Peyer's patch (tissue), 4 donors: Measurements from ENCODE around the gene GDAP2. TPM values are rescaled to one million over a fixed set of nuclear protein-coding genes. Genes with fewer than 3 reads are reported as not detected.

Source experiments
- DNase-seq, 3 donors: peaks; one replicate each; pipeline ENCODE4 v3.0.0-alpha.2; 2017 to 2019
- H3K27ac ChIP-seq, 4 donors: fragments of 200-600 bp; sonication (generic); one replicate each; pipeline ENCODE4 v1.5.1; 2016 to 2019
- H3K27me3 ChIP-seq, 2 donors: fragments of 200-600 bp; sonication (generic); one replicate each; pipeline ENCODE4 v1.5.1; 2019
- H3K36me3 ChIP-seq, 3 donors: fragments of 200-600 bp; sonication (generic); one replicate each; pipeline ENCODE4 v1.5.1; 2016 to 2019
- H3K4me1 ChIP-seq, 4 donors: fragments of 200-600 bp; sonication (generic); one replicate each; pipeline ENCODE4 v1.5.1; 2016 to 2019
- H3K4me3 ChIP-seq, 4 donors: fragments of 200-600 bp; sonication (generic); 1 replicate in 3 of 4; 2 replicates in 1 of 4; pipeline ENCODE4 v1.5.1; 2016 to 2019; ENCODE audit warnings: mild to moderate bottlenecking in 1 of 4
- H3K9me3 ChIP-seq, 4 donors: fragments of 200-600 bp; sonication (generic); one replicate each; pipeline ENCODE4 v1.5.1; 2016 to 2019; ENCODE audit warnings: mild to moderate bottlenecking in 1 of 4
- CTCF ChIP-seq, 6 experiments: fragments of 450-650 bp in 4 of 6; fragments of 200-600 bp in 2 of 6; sonication (generic) in 1 of 6; IDR thresholded peaks; one replicate each; pipeline ENCODE4 v1.5.1; 2017 to 2019; ENCODE audit warnings: antibody characterized with exemption in 6 of 6, mild to moderate bottlenecking in 3 of 6, moderate library complexity in 1 of 6
- POLR2A ChIP-seq, 2 donors: fragments of 450-650 bp; IDR thresholded peaks; one replicate each; pipeline ENCODE4 v1.5.1; 2017; ENCODE audit warnings: antibody characterized with exemption in 2 of 2, mild to moderate bottlenecking in 2 of 2, moderate library complexity in 2 of 2
- total RNA-seq, 4 donors: library from RNA; depleted of rRNA; stranded (reverse); fragments of >200 nt; gene quantifications; one replicate each; pipeline ENCODE4 v1.1.0, GENCODE V29; 2016

GDAP2 gene
- total RNA-seq, 4 donors from 2014 or later = 33.0 to 62.2 (median 46.2) TPM

DNA sequence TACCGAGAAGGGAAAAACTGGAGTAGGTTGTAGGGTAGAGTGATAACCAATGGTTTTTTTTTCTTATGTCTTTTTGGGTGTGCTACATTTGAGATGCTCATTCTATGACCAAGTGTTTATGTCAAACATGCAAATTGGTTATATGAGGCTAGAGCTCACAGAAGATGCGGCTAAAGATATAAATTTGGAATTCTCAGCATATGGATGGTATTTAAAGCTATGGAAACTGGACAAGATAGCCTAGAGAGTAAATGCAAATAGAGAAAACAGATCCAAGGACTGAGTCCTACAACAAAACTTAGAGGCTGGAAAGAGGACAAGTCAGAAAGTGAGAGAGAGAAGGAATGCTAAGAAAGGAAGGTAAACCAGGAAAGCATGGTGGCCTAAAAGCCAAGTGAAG is 7.4 kb downstream of the GDAP2 start:
- Histone ChIP-seq H3K9me3 (no peaks in the 10 kb centered on the region), H3K4me1 (no peaks in the 10 kb centered on the region), H3K4me3 (no peak overlapping the region), H3K27me3 (no peaks in the 10 kb centered on the region), H3K27ac (no peak overlapping the region), H3K36me3 (peaks cover 0 to 27% (median 0%) of the 10 kb centered on the region in 3 donors)
- DNase-seq = no peak
- TF ChIP-seq CTCF (IDR thresholded peaks at IDR 0.05) (no peak), POLR2A (IDR thresholded peaks at IDR 0.05) (no peak)

- Histone ChIP-seq H3K36me3 (peaks cover 0 to 51% (median 2%) of the 10 kb centered on the region in 3 donors), H3K4me3 (no peak overlapping the region), H3K4me1 (no peaks in the 10 kb centered on the region), H3K9me3 (no peaks in the 10 kb centered on the region), H3K27ac (no peak overlapping the region), H3K27me3 (no peaks in the 10 kb centered on the region)
- DNase-seq = no peak
- TF ChIP-seq POLR2A (IDR thresholded peaks at IDR 0.05) (no peak), CTCF (IDR thresholded peaks at IDR 0.05) (no peak)
Measured at GRCh38 chr1:117919376-117919775, 10.0 kb downstream of the GDAP2 start.

DNA sequence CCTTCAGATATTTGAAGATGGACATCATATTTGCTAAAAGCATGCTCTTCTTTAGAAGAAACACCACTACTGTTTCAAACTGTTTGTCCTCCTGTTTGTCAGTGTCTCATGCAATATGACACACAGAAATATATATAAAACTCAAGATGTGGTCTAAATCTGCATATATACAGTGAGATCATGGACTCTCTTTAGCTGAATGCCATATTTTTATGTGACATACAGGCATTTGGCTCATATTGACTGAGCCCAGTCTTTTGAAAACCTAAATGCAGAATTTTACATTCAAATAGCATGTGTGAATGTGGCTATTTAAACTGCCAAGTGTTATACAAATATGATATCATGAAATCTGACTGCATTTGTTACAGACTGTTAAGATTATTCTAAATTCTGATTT is 18.4 kb downstream of the GDAP2 start:
- peaks cover 0 to 87% (median 5%) of the 10 kb centered on the region in 3 donors for H3K36me3 ChIP-seq
- no peak overlapping the region for H3K27ac ChIP-seq
- H3K4me1 ChIP-seq = no peaks in the 10 kb centered on the region
- H3K4me3 ChIP-seq = no peak overlapping the region
- no peak for DNase-seq
- no peaks in the 10 kb centered on the region for H3K27me3 ChIP-seq
- no peak for TF ChIP-seq POLR2A (IDR thresholded peaks at IDR 0.05)
- TF ChIP-seq CTCF (IDR thresholded peaks at IDR 0.05) = no peak
- no peaks in the 10 kb centered on the region for H3K9me3 ChIP-seq

- Histone ChIP-seq H3K27ac (no peak overlapping the region), H3K4me1 (no peaks in the 10 kb centered on the region), H3K4me3 (no peak overlapping the region), H3K9me3 (no peaks in the 10 kb centered on the region), H3K27me3 (no peaks in the 10 kb centered on the region), H3K36me3 (peaks cover 0 to 82% (median 0%) of the 10 kb centered on the region in 3 donors)
- TF ChIP-seq CTCF (IDR thresholded peaks at IDR 0.05) = no peak
- no peak for TF ChIP-seq POLR2A (IDR thresholded peaks at IDR 0.05)
- no peak for DNase-seq
Measured at GRCh38 chr1:117905019-117905418, 24.4 kb downstream of the GDAP2 start.

DNA sequence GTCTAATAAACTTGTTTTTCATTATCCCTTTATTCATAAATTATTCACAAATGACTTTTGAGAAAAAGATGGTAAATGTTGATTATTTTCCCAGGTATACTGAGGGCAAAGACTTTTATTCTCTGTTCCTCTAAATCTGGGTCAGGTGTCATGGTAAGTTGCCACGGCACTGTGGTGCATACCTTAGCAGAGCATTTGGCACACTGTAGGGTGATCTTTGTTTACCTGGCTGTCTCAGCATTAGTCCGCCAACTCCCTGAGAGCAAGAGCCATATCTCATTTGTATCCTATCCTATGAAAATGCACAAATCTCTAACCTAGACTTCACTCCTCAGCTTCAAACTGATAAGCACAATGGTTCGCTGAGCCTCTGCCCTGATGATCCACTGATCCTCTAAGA is 24.9 kb downstream of the GDAP2 start:
- Histone ChIP-seq H3K27me3 (no peaks in the 10 kb centered on the region), H3K9me3 (no peaks in the 10 kb centered on the region), H3K36me3 (peaks cover 0 to 80% (median 0%) of the 10 kb centered on the region in 3 donors), H3K4me3 (no peak overlapping the region), H3K4me1 (no peaks in the 10 kb centered on the region), H3K27ac (no peak overlapping the region)
- no peak for DNase-seq
- TF ChIP-seq POLR2A (IDR thresholded peaks at IDR 0.05) (no peak), CTCF (IDR thresholded peaks at IDR 0.05) (no peak)

- Histone ChIP-seq H3K9me3 (no peaks in the 10 kb centered on the region), H3K36me3 (peaks cover 0 to 80% (median 0%) of the 10 kb centered on the region in 3 donors), H3K4me1 (no peaks in the 10 kb centered on the region), H3K4me3 (no peak overlapping the region), H3K27me3 (no peaks in the 10 kb centered on the region), H3K27ac (no peak overlapping the region)
- TF ChIP-seq CTCF (IDR thresholded peaks at IDR 0.05) = no peak
- TF ChIP-seq POLR2A (IDR thresholded peaks at IDR 0.05) = no peak
- DNase-seq = no peak
Measured at GRCh38 chr1:117902944-117903343, 26.5 kb downstream of the GDAP2 start.
